Measurements from ENCODE around the gene CHAC1.

Gene CHAC1

DNA sequence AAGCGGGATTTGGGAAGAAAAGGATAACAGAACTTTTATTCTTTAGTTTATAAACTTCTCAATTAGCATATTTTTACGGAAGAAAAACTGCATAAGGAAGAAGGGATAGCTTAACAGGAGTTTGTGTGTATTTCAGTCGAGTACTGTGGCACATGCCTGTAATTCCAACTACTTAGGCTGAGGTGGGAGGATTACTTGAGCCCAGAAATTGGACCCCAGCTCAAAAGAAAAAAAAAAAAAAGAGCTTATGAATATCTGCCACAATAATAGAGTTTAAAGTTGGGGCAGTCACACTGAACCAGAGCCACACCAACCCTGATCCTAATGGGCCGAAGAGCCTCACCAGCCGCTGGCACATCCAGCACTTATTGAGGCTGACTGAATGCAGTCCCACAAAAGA is 31.1 kb downstream of the CHAC1 start:
- Histone ChIP-seq H3K4me2 (ENCODE audit: low read length) (no peak overlapping the region), H4K20me1 (ENCODE audit: control insufficient read depth, insufficient read depth, low read depth, low read length) (no peaks in the 10 kb centered on the region), H3K27me3 (ENCODE audit: control insufficient read depth, low read length) (no peaks in the 10 kb centered on the region), H3F3A (ENCODE audit: control insufficient read depth, insufficient read depth) (no peaks in the 10 kb centered on the region), H3K27ac (ENCODE audit: low read depth, low read length) (no peak overlapping the region), H3K9me2 (replicated peaks; ENCODE audit: control insufficient read depth, low read length) (no peaks in the 10 kb centered on the region), H3K36me3 (ENCODE audit: control insufficient read depth, low read length) (peaks cover 89% of the 10 kb centered on the region), H3K79me2 (ENCODE audit: control insufficient read depth, low read length) (no peaks in the 10 kb centered on the region), H3K9me3 (ENCODE audit: control insufficient read depth, insufficient read depth, low read length) (no peaks in the 10 kb centered on the region), H3K4me3 (ENCODE audit: low read length) (no peak overlapping the region), H3K4me1 (ENCODE audit: control insufficient read depth, low read length) (no peaks in the 10 kb centered on the region)
- TF ChIP-seq EZH2phosphoT487 (IDR thresholded peaks at IDR 0.05; ENCODE audit: borderline replicate concordance, low read length): no peak
- TF ChIP-seq, protein P1, sequence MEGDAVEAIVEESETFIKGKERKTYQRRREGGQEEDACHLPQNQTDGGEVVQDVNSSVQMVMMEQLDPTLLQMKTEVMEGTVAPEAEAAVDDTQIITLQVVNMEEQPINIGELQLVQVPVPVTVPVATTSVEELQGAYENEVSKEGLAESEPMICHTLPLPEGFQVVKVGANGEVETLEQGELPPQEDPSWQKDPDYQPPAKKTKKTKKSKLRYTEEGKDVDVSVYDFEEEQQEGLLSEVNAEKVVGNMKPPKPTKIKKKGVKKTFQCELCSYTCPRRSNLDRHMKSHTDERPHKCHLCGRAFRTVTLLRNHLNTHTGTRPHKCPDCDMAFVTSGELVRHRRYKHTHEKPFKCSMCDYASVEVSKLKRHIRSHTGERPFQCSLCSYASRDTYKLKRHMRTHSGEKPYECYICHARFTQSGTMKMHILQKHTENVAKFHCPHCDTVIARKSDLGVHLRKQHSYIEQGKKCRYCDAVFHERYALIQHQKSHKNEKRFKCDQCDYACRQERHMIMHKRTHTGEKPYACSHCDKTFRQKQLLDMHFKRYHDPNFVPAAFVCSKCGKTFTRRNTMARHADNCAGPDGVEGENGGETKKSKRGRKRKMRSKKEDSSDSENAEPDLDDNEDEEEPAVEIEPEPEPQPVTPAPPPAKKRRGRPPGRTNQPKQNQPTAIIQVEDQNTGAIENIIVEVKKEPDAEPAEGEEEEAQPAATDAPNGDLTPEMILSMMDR (IDR thresholded peaks at IDR 0.05; ENCODE audit: low read depth, low read length, poor library complexity, severe bottlenecking): no peak

DNA sequence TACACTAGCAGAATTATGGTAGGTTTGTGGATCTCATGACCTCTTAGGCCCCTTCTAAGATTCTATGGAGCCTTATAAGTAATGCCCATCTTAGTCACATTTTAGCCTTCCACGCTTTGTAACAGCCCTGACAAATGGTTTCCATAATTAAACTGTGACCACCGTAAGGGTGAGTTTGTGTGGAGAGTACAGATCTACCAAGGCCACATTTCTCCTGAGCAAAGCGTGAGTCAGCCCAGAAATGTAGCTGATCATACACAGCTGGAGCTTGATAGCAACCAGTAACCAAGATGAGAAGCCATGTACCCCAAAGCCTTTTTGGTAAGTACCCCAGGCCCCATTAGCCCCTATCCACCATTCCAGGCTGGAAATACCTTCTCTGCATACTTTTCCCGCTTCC is 31.7 kb downstream of the CHAC1 start:
- no peaks in the 10 kb centered on the region for H3K9me2 ChIP-seq (replicated peaks; ENCODE audit: control insufficient read depth, low read length)
- H3K27ac ChIP-seq (ENCODE audit: low read depth, low read length): no peak overlapping the region
- no peak overlapping the region for H3K4me3 ChIP-seq (ENCODE audit: low read length)
- H3K27me3 ChIP-seq (ENCODE audit: control insufficient read depth, low read length): no peaks in the 10 kb centered on the region
- peaks cover 87% of the 10 kb centered on the region for H3K36me3 ChIP-seq (ENCODE audit: control insufficient read depth, low read length)
- H3K79me2 ChIP-seq (ENCODE audit: control insufficient read depth, low read length): no peaks in the 10 kb centered on the region
- no peaks in the 10 kb centered on the region for H4K20me1 ChIP-seq (ENCODE audit: control insufficient read depth, insufficient read depth, low read depth, low read length)
- no peak for TF ChIP-seq EZH2phosphoT487 (IDR thresholded peaks at IDR 0.05; ENCODE audit: borderline replicate concordance, low read length)
- TF ChIP-seq, protein P1 (IDR thresholded peaks at IDR 0.05; ENCODE audit: low read depth, low read length, poor library complexity, severe bottlenecking): no peak
- H3K9me3 ChIP-seq (ENCODE audit: control insufficient read depth, insufficient read depth, low read length): no peaks in the 10 kb centered on the region
- no peaks in the 10 kb centered on the region for H3F3A ChIP-seq (ENCODE audit: control insufficient read depth, insufficient read depth)
- no peaks in the 10 kb centered on the region for H3K4me1 ChIP-seq (ENCODE audit: control insufficient read depth, low read length)
- no peak overlapping the region for H3K4me2 ChIP-seq (ENCODE audit: low read length)

DNA sequence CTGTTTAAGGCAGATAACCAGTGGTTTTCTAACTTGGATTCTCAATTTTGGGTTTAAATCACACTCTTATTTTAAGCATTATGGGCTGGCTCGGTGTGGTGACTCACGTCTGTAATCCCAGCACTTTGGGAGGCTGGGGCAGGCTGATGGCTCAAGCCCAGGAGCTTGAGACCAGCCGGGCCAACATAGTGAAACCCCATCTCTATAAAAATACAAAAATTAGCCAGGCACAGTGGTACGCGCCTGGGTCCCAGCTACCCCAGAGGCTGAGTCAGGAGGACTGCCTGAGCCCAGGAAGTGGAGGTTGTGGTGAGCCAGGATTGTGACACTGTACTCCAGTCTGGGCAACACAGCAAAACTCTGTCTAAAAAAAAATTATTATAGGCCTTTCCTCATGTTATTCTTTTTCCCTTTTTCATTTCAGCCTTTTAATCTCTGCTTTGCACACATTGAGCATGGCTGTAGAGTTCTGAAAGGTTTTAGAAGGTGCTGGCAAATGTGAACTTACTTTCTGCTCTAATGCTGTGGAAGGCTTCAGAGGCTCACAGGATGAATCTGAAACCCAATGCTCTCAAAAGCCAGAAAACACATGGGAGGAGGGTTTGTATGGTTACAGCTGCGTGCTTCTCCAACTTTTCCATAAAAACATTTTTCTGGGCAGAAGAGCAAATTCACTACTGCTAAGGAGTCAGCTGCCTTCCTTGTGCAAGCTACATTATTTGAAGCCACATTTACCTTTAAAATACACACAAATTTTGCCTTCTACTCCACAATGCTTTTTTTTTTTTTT is 32.5 kb downstream of the CHAC1 start:
- Histone ChIP-seq H3K79me2 (ENCODE audit: control insufficient read depth, low read length) (no peaks in the 10 kb centered on the region), H3K27ac (ENCODE audit: low read depth, low read length) (no peak overlapping the region), H3K36me3 (ENCODE audit: control insufficient read depth, low read length) (peaks cover 80% of the 10 kb centered on the region), H3F3A (ENCODE audit: control insufficient read depth, insufficient read depth) (no peaks in the 10 kb centered on the region), H3K9me2 (replicated peaks; ENCODE audit: control insufficient read depth, low read length) (no peaks in the 10 kb centered on the region), H3K4me2 (ENCODE audit: low read length) (no peak overlapping the region), H3K4me1 (ENCODE audit: control insufficient read depth, low read length) (no peaks in the 10 kb centered on the region), H4K20me1 (ENCODE audit: control insufficient read depth, insufficient read depth, low read depth, low read length) (no peaks in the 10 kb centered on the region), H3K27me3 (ENCODE audit: control insufficient read depth, low read length) (no peaks in the 10 kb centered on the region), H3K9me3 (ENCODE audit: control insufficient read depth, insufficient read depth, low read length) (no peaks in the 10 kb centered on the region), H3K4me3 (ENCODE audit: low read length) (no peak overlapping the region)
- TF ChIP-seq, protein P1 (IDR thresholded peaks at IDR 0.05; ENCODE audit: low read depth, low read length, poor library complexity, severe bottlenecking): no peak
- no peak for TF ChIP-seq EZH2phosphoT487 (IDR thresholded peaks at IDR 0.05; ENCODE audit: borderline replicate concordance, low read length)

All from DOHH2 (cell line).